Neuronal stem cell (in vitro differentiated cells): Measurements from ENCODE around the gene NOS3.

Source experiments
- DNase-seq: peaks from one replicate; pipeline ENCODE4 v3.0.0-alpha.2; 2013; ENCODE audit warnings: low spot score
- H2AFZ ChIP-seq: one replicate; pipeline ENCODE4 v1.6.1; 2013; ENCODE audit warnings: mild to moderate bottlenecking, low read length, inconsistent platforms
- H2AK5ac ChIP-seq: 2 replicates; pipeline ENCODE4 v1.6.1; 2013; ENCODE audit warnings: low read depth, mild to moderate bottlenecking, inconsistent platforms, low read length, moderate library complexity, mixed read lengths
- H2BK120ac ChIP-seq: 2 replicates; pipeline ENCODE4 v1.6.1; 2013; ENCODE audit warnings: low read depth, mild to moderate bottlenecking, inconsistent platforms, low read length, moderate library complexity, mixed read lengths
- H2BK12ac ChIP-seq: one replicate; pipeline ENCODE4 v1.6.1; 2013; ENCODE audit warnings: low read length, inconsistent platforms
- H2BK15ac ChIP-seq: 2 replicates; pipeline ENCODE4 v1.6.1; 2013; ENCODE audit warnings: mild to moderate bottlenecking, low read length, inconsistent platforms, mixed read lengths
- H2BK5ac ChIP-seq: one replicate; pipeline ENCODE4 v1.6.1; 2013; ENCODE audit warnings: inconsistent platforms, mild to moderate bottlenecking, low read length, moderate library complexity
- H3K14ac ChIP-seq: one replicate; pipeline ENCODE4 v1.6.1; 2013; ENCODE audit warnings: low read length, inconsistent platforms
- H3K18ac ChIP-seq: 2 replicates; pipeline ENCODE4 v1.6.1; 2013; ENCODE audit warnings: low read length, inconsistent platforms
- H3K23ac ChIP-seq: 2 replicates; pipeline ENCODE4 v1.6.1; 2013; ENCODE audit warnings: low read depth, mild to moderate bottlenecking, mixed read lengths, low read length, inconsistent platforms; ENCODE audit not compliant: poor library complexity
- H3K27ac ChIP-seq: replicated peaks from 3 replicates; pipeline ENCODE4 v1.5.1; 2013; ENCODE audit warnings: low read length, inconsistent platforms
- H3K27me3 ChIP-seq, 3 experiments: 2 replicates each; pipeline ENCODE4 v1.6.1; 2013; ENCODE audit warnings: low read length in 3 of 3, mild to moderate bottlenecking in 2 of 3, inconsistent platforms in 1 of 3, low read depth in 1 of 3, mixed read lengths in 1 of 3, moderate library complexity in 1 of 3; ENCODE audit not compliant: control insufficient read depth in 3 of 3, insufficient read depth in 3 of 3
- H3K36me3 ChIP-seq, 2 donors: replicated peaks in 1 of 2; 2 replicates each; pipeline ENCODE4 v1.6.1; 2013; ENCODE audit warnings: low read length in 2 of 2; ENCODE audit not compliant: control insufficient read depth in 2 of 2, insufficient read depth in 2 of 2
- H3K4ac ChIP-seq: 2 replicates; pipeline ENCODE4 v1.6.1; 2013; ENCODE audit warnings: inconsistent platforms, mild to moderate bottlenecking, low read length, moderate library complexity
- H3K4me1 ChIP-seq, 2 donors: 1 replicate in 1 of 2; 2 replicates in 1 of 2; pipeline ENCODE4 v1.6.1; 2013; ENCODE audit warnings: low read length in 2 of 2, low read depth in 1 of 2; ENCODE audit not compliant: control insufficient read depth in 2 of 2, insufficient read depth in 1 of 2
- H3K4me2 ChIP-seq: one replicate; pipeline ENCODE4 v1.6.1; 2013; ENCODE audit warnings: mild to moderate bottlenecking, low read length, inconsistent platforms; ENCODE audit not compliant: insufficient read depth, poor library complexity, severe bottlenecking
- H3K4me3 ChIP-seq, 2 donors: 2 replicates each; pipeline ENCODE4 v1.5.1; 2013; ENCODE audit warnings: low read length in 2 of 2, mild to moderate bottlenecking in 2 of 2, inconsistent platforms in 1 of 2, moderate library complexity in 1 of 2
- H3K79me1 ChIP-seq: one replicate; pipeline ENCODE4 v1.6.1; 2013; ENCODE audit warnings: low read depth, mild to moderate bottlenecking, inconsistent platforms, low read length, moderate library complexity
- H3K9ac ChIP-seq: one replicate; pipeline ENCODE4 v1.6.1; 2013; ENCODE audit warnings: mild to moderate bottlenecking, low read depth, low read length, inconsistent platforms; ENCODE audit not compliant: poor library complexity
- H3K9me3 ChIP-seq, 2 donors: replicated peaks in 1 of 2; 2 replicates each; pipeline versions ENCODE3 to v1.6.1; 2013; ENCODE audit warnings: low read length in 2 of 2, mild to moderate bottlenecking in 2 of 2, inconsistent platforms in 1 of 2, low read depth in 1 of 2, mixed read lengths in 1 of 2, moderate library complexity in 1 of 2; ENCODE audit not compliant: control insufficient read depth in 2 of 2, insufficient read depth in 1 of 2
- H4K8ac ChIP-seq: one replicate; pipeline ENCODE4 v1.6.1; 2013; ENCODE audit warnings: low read depth, mild to moderate bottlenecking, inconsistent platforms, low read length, moderate library complexity
- H4K91ac ChIP-seq: one replicate; pipeline ENCODE4 v1.6.1; 2013; ENCODE audit warnings: low read length, low read depth, mild to moderate bottlenecking, inconsistent platforms; ENCODE audit not compliant: poor library complexity
- WGBS, 2 donors: extraction: QIAGEN DNeasy Blood & Tissue Kit; methylation state at CpG; one replicate each; pipeline ENCODE4 v1.1.7; 2013; ENCODE audit warnings: missing lambda C conversion rate in 2 of 2, mixed read lengths in 1 of 2; ENCODE audit not compliant: insufficient read length in 2 of 2, insufficient replicate concordance in 1 of 2; ENCODE audit errors: extremely low coverage in 2 of 2; 5-methylcytosine and 5-hydroxymethylcytosine counted together

The NOS3 gene

GRCh38 chr7:150998341-150998740 lies 7.5 kb downstream of the NOS3 start:
- no peak overlapping the region for H2BK12ac ChIP-seq
- WGBS, 2 donors = no CpG with 5 or more reads among the region's 20 CpGs
- H3K4me1 ChIP-seq = peaks cover 10 to 22% of the 10 kb centered on the region in 2 donors

DNA sequence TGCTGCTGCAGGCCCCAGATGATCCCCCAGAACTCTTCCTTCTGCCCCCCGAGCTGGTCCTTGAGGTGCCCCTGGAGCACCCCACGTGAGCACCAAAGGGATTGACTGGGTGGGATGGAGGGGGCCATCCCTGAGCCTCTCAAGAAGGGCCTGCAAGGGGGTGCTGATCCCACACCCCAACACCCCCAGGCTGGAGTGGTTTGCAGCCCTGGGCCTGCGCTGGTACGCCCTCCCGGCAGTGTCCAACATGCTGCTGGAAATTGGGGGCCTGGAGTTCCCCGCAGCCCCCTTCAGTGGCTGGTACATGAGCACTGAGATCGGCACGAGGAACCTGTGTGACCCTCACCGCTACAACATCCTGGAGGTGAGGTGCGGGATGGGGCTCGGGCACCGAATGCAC lies 8.2 kb downstream of the NOS3 start:
- Histone ChIP-seq H3K36me3 (peaks cover 0 to 11% of the 10 kb centered on the region in 2 donors), H2AK5ac (peak overlapping the region; percentile 79), H3K9ac (no peak overlapping the region), H3K9me3 (no peaks in the 10 kb centered on the region), H3K4ac (no peak overlapping the region), H2AFZ (no peak overlapping the region), H3K79me1 (no peaks in the 10 kb centered on the region), H3K27ac (no peak overlapping the region), H3K27me3 (no peaks in the 10 kb centered on the region), H2BK120ac (no peak overlapping the region), H3K14ac (peak overlapping the region; percentile 4), H2BK5ac (no peak overlapping the region), H3K4me1 (peaks cover 4 to 16% of the 10 kb centered on the region in 2 donors), H3K4me2 (no peak overlapping the region), H2BK15ac (peak overlapping the region; percentile 84), H2BK12ac (no peak overlapping the region), H3K23ac (peak overlapping the region; percentile 30), H3K18ac (peak overlapping the region; percentile 52), H3K4me3 (no peak overlapping the region), H4K91ac (no peak overlapping the region), H4K8ac (no peak overlapping the region)
- no CpG with 5 or more reads among the region's 12 CpGs for WGBS, 2 donors
- DNase-seq = no peak

More at GRCh38 chr7:150998341-150998740, 7.5 kb downstream of the NOS3 start:
- Histone ChIP-seq H2AK5ac (peak overlapping the region; percentile 89), H3K18ac (peak overlapping the region; percentile 71), H4K91ac (no peak overlapping the region), H3K23ac (peak overlapping the region; percentile 73), H3K4ac (no peak overlapping the region), H3K14ac (no peak overlapping the region), H2AFZ (no peak overlapping the region), H3K4me2 (no peak overlapping the region), H3K79me1 (no peaks in the 10 kb centered on the region), H3K4me3 (no peak overlapping the region), H3K27ac (no peak overlapping the region), H2BK120ac (peak overlapping the region; percentile 47), H4K8ac (no peak overlapping the region), H2BK5ac (no peak overlapping the region), H3K9me3 (no peaks in the 10 kb centered on the region), H3K9ac (peak overlapping the region; percentile 40), H3K27me3 (no peaks in the 10 kb centered on the region), H2BK15ac (peak overlapping the region; percentile 85), H3K36me3 (peaks cover 0 to 11% of the 10 kb centered on the region in 2 donors)
- no peak for DNase-seq

- H3K4me2 ChIP-seq = no peak overlapping the region
- H3K4me3 ChIP-seq = no peak overlapping the region
- H2BK120ac ChIP-seq = no peak overlapping the region
- H3K27ac ChIP-seq = no peak overlapping the region
- no peak overlapping the region for H2BK5ac ChIP-seq
- H2AFZ ChIP-seq = no peak overlapping the region
- H3K27me3 ChIP-seq = no peaks in the 10 kb centered on the region
- peak overlapping the region; percentile 84 for H2BK15ac ChIP-seq
- DNase-seq = no peak
- 100% methylated on average over 4 of the region's 5 CpGs; no CpG with 5 or more reads in 1 of the 2 donors for WGBS, 2 donors
- H4K91ac ChIP-seq = no peak overlapping the region
- no peak overlapping the region for H3K18ac ChIP-seq
- no peak overlapping the region for H3K14ac ChIP-seq
- H2BK12ac ChIP-seq = no peak overlapping the region
- no peak overlapping the region for H4K8ac ChIP-seq
- peaks cover 0 to 11% of the 10 kb centered on the region in 2 donors for H3K36me3 ChIP-seq
- H3K23ac ChIP-seq = no peak overlapping the region
- no peak overlapping the region for H3K4ac ChIP-seq
- no peaks in the 10 kb centered on the region for H3K79me1 ChIP-seq
- no peak overlapping the region for H2AK5ac ChIP-seq
- no peak overlapping the region for H3K9ac ChIP-seq
- H3K4me1 ChIP-seq = peaks cover 4 to 13% of the 10 kb centered on the region in 2 donors
- no peaks in the 10 kb centered on the region for H3K9me3 ChIP-seq
Measured at GRCh38 chr7:150999497-151000230, 8.8 kb downstream of the NOS3 start.

DNA sequence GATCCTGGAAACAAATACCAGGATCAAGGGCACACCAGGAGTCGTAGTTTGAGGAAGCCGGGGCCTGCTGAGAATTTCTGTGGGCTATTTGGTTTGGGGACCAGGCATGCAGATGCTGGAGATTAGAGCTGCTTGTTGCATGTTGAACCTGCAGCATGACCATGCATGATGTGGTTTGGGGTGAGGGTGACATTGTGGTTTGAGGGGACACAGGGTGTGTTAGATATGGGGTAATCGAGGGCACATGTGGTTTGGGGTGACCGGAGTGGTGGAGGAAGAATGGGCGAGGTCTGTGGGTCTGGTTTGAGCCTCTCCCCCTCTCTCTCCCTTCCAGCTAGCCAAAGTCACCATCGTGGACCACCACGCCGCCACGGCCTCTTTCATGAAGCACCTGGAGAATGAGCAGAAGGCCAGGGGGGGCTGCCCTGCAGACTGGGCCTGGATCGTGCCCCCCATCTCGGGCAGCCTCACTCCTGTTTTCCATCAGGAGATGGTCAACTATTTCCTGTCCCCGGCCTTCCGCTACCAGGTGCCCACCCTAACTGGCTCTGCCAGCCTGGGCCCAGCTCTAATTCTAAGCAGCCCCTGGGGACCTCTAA lies 10.2 kb downstream of the NOS3 start:
- no CpG with 5 or more reads among the region's 13 CpGs for WGBS, 2 donors

More for the DNA sequence above, 10.2 kb downstream of the NOS3 start:
- H3K79me1 ChIP-seq = no peaks in the 10 kb centered on the region
- no peak overlapping the region for H3K9ac ChIP-seq
- H4K91ac ChIP-seq = no peak overlapping the region
- no peak overlapping the region for H4K8ac ChIP-seq
- no peak overlapping the region for H2BK5ac ChIP-seq
- H3K27me3 ChIP-seq = no peaks in the 10 kb centered on the region
- H2BK15ac ChIP-seq = peak overlapping the region; percentile 52
- H3K4me2 ChIP-seq = no peak overlapping the region
- peaks cover 4 to 7% of the 10 kb centered on the region in 2 donors for H3K4me1 ChIP-seq
- no peak overlapping the region for H3K14ac ChIP-seq
- H2BK12ac ChIP-seq = no peak overlapping the region
- H2AK5ac ChIP-seq = peak overlapping the region; percentile 57
- DNase-seq = no peak
- H3K4ac ChIP-seq = no peak overlapping the region
- no peaks in the 10 kb centered on the region for H3K9me3 ChIP-seq
- no peak overlapping the region for H2BK120ac ChIP-seq
- H2AFZ ChIP-seq = no peak overlapping the region
- no peak overlapping the region for H3K27ac ChIP-seq
- peak overlapping the region; percentile 45 for H3K18ac ChIP-seq
- H3K36me3 ChIP-seq = peaks cover 0 to 11% of the 10 kb centered on the region in 2 donors
- H3K23ac ChIP-seq = peak overlapping the region; percentile 10
- H3K4me3 ChIP-seq = no peak overlapping the region
